GM19452 (cell line): Measurements from ENCODE around the gene EFNA2.
A peak's percentile ranks its signal among the peaks of the same experiment; 100 is the strongest.

Experiments
- ATAC-seq: cut with Tn5 transposase; IDR thresholded peaks from one replicate; pipeline ENCODE4 v1.9.1; 2021; ENCODE audit not compliant: unreplicated experiment

EFNA2 gene

DNA sequence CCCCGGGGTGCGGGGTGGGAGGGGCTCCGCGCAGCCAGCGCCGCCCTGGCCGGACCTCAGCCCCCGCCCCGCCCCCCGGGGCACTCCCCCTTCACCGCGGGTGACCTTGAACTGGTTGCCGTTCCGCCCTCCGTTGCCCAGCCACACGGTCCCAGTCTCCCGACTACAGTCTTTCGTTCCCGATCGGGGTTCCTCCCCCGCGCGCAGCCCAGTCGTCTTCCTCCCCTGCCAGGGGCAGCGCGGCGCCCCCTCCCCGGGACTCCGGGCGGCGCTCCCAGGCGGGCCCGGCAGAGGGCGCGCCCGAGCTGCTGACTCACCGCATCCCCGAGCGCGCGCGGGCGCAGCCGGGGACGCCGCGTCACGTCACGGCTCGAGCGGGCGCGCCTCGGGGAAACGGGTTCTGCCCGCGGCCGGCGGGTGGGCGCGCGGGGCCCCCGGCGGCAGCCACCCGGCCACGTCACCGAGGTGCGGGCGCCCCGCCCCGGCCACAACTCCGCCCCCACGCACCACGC, 36.8 kb upstream of the EFNA2 start:
- ATAC-seq = peak; percentile 24

DNA sequence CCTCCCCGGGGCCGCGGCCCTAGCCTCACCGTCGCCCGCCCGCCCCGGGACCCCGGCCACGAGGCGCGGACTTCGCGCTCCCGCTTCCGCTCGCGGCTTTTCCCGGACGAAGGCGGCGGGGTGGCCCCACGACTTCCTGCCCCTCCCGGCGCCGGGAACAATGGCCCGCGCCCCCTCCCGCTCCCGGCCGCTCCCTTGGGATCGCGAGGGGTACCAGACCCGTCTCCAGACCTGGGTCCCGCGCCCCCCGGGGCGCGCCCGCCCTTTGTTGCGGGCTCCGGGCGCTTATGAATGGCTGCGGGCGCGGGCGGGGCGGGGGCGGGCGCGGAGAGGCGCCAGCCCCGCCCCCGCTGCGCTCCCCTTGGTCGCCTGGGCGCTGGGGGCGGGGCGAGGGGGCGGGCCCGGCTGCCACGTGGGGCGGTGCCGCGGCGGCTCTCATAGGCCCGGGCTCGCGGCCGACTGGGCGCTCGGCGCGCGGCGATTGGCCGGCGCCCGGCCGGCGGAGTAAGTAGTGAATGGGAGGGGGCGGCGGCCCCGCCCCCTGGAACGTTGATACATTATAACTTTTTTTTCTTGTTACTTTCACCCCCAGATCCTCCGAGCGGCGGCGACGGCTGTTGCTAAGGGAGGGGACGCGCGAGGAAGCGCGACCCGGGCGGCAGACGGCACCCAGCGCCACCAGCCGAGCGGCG, 36.2 kb upstream of the EFNA2 start:
- peak; percentile 42 for ATAC-seq

- ATAC-seq = no peak
These were observed 35.7 kb upstream of the EFNA2 start for GRCh38 chr19:1249990-1250436.

- no peak for ATAC-seq
These were observed 35.0 kb upstream of the EFNA2 start for GRCh38 chr19:1250437-1251260.

DNA sequence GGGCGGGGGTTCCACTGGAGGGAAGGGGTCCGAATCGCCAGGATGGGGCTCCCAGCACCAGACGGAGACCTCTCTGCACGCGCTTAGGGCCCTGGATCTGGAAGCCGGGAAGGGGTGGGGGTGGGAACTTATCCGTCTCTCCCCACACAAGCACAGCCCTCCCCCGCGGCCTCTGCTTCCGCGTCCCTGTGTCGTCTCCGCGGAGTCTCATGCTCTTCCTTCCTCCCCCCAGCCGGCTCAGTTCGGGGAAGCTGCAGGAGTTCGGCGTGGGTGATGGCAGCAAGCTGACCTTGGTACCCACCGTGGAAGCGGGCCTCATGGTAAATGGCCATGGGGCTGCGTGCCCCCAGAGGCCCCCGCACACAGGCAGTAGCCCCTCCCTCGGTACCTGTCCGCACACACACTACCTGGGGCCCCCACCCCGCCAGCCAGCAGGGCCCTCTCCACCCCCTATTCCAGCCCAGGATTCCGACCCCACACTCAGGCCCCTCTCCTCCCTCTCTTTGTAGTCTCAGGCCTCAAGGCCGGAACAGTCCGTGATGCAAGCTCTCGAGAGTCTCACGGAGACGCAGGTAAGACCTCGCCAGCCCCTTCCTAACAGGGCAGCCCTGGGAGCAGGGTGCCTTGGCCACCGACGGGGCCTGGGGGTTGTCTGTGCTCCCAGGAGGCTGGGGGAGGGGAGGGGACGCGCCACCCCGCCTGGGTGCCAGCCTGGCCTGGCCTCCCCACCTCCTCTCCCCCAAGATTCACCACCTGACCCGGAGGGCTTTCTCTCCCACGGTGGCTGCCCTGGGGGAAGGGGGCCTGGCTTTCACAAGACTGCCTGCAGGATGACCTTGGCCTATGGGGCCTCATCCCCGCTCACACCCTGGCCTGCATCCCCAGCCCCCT, 34.1 kb upstream of the EFNA2 start:
- no peak for ATAC-seq

DNA sequence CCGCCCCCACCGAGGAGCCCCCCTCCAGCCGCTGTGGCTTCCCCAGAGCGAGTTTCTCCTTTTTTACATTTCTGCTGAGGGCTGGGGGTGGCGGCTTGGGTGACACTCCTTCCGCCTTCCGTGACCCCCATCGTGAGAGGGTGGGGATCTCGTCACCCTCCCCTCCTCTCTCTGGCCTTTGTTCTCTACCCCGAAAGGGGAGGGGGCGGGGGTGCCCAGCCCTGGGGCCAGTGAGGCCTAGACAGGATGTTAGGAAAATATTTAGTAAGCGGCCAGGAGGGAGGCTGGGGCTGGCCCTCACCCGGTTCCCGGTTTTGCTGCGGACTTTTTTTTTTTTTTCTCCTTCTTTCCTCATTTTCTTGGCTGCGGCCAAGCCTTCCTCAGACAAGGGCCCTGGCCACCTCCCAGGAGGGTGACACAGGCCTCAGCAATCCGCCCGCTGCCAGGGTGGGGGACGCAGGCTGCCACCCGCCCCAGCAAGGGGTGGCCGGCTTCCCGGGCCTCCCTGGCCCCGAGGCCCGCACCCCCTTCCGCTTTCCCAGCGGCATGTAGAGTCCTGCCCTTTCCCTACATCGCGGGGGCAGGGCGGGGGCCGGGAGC, 33.4 kb upstream of the EFNA2 start:
- no peak for ATAC-seq

DNA sequence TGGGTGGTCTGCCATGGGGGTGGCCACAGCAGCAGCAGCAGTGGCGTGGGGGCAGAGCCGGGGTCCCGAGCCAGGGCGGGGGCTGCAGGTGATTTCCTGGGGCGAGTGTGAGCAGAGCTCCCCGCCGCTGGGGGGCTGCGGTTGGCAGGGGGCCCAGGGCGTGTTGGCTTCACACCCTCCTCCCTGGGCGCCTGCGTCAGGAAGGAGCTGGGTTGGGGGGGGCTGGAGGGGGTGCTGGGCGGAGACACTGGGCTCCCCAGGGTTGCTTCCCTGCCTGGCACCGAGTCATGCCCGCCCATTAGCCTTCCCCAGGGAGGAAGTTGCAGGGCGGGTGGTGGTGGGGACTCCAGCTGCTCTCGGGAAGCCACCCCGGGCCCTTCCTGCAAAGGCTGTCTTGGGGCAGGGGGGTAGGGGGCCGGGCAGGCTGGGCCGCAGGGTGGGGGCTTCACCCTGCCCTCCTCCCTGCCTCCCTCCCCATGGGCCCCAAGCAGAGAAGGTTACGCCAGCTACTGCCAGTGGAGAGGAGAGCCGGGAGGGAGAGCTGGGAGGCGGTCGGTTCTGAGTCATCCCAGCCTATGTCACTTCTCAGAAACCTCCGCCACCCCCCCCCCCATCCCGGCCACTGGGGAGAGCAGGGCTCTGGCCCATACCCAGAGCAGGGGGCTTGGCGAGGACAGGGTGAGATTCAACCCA, 32.7 kb upstream of the EFNA2 start:
- ATAC-seq = no peak

- ATAC-seq = no peak
These were observed 32.1 kb upstream of the EFNA2 start for GRCh38 chr19:1253514-1254080.

DNA sequence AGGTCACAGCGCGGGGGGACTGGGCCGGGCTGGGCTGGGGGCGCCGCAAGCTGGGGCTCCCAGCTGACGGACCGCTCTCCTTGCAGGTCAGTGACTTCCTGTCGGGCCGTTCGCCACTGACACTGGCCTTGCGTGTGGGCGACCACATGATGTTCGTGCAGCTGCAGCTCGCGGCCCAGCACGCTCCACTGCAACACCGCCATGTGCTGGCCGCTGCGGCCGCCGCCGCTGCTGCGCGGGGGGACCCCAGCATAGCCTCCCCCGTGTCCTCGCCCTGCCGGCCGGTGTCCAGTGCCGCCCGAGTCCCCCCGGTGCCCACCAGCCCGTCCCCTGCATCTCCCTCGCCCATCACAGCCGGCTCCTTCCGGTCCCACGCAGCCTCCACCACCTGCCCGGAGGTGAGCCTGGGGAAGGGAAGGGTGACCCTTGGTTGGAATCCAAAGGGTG, 31.6 kb upstream of the EFNA2 start:
- no peak for ATAC-seq

- no peak for ATAC-seq
These were observed 31.0 kb upstream of the EFNA2 start for GRCh38 chr19:1254530-1255185.

DNA sequence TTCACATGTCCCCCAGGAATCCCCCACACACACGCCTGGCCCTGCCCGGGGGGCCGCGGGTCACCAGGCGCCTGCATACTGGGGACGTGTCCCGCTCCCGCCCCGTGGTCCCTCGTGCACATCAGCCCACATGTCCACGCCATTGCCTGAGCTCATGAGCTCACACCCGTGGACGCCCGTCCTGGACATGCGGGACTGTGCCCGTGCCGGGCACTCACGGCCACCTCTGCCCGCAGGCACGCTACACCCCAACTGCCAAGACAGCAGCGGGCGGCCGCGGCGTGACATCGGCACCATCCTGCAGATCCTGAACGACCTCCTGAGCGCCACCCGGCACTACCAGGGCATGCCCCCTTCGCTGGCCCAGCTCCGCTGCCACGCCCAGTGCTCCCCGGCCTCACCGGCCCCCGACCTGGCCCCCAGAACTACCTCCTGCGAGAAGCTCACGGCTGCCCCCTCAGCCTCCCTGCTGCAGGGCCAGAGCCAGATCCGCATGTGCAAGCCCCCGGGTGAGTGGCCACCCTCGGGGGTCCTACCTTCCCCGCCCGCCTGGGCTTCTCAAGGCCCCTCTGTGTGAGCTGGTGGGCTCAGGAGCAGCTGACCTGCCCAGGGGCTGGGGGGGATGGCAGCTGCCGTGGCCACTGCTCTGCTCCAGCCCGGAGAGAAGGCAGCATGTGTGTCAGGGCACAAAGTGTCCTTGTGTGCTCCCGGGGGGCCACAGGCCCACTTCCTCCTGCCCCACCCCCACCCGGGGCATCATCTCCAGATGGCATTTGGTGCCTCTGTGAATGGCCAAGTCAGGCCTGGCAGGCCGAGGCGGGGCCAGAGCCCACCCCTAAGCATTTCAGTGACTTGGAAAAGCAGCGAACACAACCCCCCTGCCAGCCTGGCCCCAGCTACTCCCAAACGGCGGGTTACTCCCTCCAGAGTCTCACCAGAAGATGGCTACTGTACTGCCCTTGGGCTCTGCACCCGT, 30.2 kb upstream of the EFNA2 start:
- ATAC-seq = no peak

DNA sequence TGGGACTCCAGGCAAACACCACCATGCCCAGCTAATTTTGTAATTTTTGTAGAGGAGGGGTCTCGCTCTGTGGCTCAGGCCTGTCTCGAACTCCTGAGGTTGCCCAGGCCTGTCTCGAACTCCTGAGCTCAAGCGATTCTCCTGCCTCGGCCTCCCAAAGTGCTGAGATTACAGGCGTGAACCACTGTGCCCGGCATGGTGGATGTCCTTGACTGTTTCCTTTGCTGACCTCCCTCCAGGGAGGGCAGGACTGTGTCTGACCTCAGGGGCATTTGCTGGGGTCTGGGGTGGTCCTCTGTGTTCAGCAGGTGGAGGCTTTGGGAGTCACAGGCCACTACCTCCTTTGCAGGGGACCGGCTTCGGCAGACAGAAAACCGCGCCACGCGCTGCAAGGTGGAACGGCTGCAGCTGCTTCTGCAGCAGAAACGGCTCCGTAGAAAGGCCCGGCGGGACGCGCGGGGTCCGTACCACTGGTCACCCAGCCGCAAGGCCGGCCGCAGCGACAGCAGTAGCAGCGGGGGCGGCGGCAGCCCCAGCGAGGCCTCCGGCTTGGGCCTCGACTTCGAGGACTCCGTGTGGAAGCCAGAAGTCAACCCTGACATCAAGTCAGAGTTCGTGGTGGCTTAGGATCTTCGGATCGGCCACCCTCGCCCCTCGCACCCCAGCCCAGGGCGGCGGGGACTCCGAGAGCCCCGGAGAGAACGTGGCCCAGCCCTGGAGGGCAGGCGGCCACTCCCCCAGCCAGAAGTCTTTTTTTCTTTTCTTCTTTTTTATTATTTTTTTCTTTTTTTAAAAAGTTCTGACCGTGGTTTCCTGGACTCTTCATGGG, 28.8 kb upstream of the EFNA2 start:
- no peak for ATAC-seq

DNA sequence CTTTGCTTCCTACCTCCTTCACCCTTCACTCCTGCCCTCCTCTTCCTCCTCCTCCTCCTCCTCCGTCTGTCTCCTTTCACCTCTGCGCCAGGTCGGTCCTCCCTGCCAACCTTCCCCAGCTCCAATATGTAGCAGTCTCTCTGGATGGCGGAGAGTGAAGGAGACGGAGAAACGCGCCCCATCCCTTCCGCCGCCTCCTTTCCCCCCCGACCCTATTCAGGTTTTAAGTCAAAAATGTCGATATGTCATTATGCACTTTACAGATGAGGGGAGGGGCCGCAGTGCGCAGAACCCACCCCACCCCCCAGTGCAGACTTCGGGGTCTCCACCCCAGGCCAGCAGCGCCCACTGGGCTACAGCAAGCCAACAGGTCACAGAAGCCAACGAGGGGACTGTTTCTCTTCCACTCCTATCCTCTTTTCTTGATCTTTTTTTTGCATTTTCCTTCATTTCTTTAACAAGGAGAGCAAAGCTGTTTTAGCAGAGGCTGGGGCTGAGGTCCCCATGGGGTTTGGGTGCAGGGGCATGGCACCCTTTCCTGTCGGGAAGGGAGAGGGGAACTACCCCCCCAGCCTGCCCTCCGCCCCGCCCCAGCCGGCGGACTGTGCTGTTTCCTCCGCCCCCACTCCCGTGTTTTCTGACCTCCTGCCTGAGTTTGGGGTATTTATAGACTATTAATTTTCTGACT, 28.1 kb upstream of the EFNA2 start:
- no peak for ATAC-seq

- ATAC-seq = no peak
These were observed 27.5 kb upstream of the EFNA2 start for GRCh38 chr19:1258163-1258492.

- no peak for ATAC-seq
These were observed 26.9 kb upstream of the EFNA2 start for GRCh38 chr19:1258707-1259205.

- peak; percentile 26 for ATAC-seq
These were observed 26.3 kb upstream of the EFNA2 start for GRCh38 chr19:1259206-1259875.
